Fibroblast of villous mesenchyme (primary cell): ENCODE results near the gene PRPF39. TPM values are rescaled to one million over a fixed set of nuclear protein-coding genes. Genes with fewer than 3 reads are reported as not detected.
A peak's percentile ranks its signal among the peaks of the same experiment; 100 is the strongest.
"Not testable (repeated sequence)": the region's sequence is repeated elsewhere in the genome, so short reads cannot be mapped to it uniquely, and the experiment has no call there.

Experiments used
- DNase-seq: peaks from one replicate; pipeline ENCODE4 v3.0.0-alpha.2; 2010; ENCODE audit warnings: low read depth
- H3K4me3 ChIP-seq: 2 replicates; pipeline ENCODE4 v1.5.1; 2011; ENCODE audit warnings: low read depth, mild to moderate bottlenecking, low read length
- CTCF ChIP-seq: IDR thresholded peaks from 2 replicates; pipeline ENCODE4 v1.5.1; 2012; ENCODE audit warnings: low read depth, mild to moderate bottlenecking, low read length; ENCODE audit not compliant: insufficient read depth
- total RNA-seq: library from RNA; depleted of rRNA; stranded (reverse); fragments of >200 nt; gene quantifications from 2 replicates; pipeline ENCODE4 v1.2.3, GENCODE V29; 2012

PRPF39 gene
- total RNA-seq, 1 donor: 37.1 TPM

GRCh38 chr14:45134051-45134958 lies 50.4 kb downstream of the PRPF39 start, which contains the start of gene FKBP3:
TSS of gene FKBP3 (minus strand) at chr14:45134481. CDS start at chr14:45134456, 25 bp downstream.
- peak; percentile 99 for DNase-seq
- peak within 1 kb of the TSS; percentile 93 for H3K4me3 ChIP-seq
- peak; percentile 7 for TF ChIP-seq CTCF

- peak; percentile 42 for DNase-seq
- H3K4me3 ChIP-seq: peak overlapping the region; percentile 93
- no peak for TF ChIP-seq CTCF
Measured at GRCh38 chr14:45135156-45135555, 51.2 kb downstream of the PRPF39 start.

GRCh38 chr14:45135659-45136395 lies 51.9 kb downstream of the PRPF39 start, which contains the start of gene FANCM:
TSS of gene FANCM (plus strand) at chr14:45135930. CDS start at chr14:45136032, 102 bp downstream.
- no peak for TF ChIP-seq CTCF
- peak within 1 kb of the TSS; percentile 93 for H3K4me3 ChIP-seq
- DNase-seq: peak; percentile 99

- no peak for DNase-seq
Measured at GRCh38 chr14:45136399-45136798, 52.5 kb downstream of the PRPF39 start.

GRCh38 chr14:45140661-45141187 lies 56.8 kb downstream of the PRPF39 start:
- no peak overlapping the region for H3K4me3 ChIP-seq
- no peak for TF ChIP-seq CTCF
- no peak for DNase-seq

More at GRCh38 chr14:45136399-45136798, 52.5 kb downstream of the PRPF39 start:
- no peak for TF ChIP-seq CTCF
- H3K4me3 ChIP-seq: peak overlapping the region; percentile 93

- not testable (repeated sequence) for DNase-seq, H3K4me3 ChIP-seq
Measured at GRCh38 chr14:45142083-45142482, 58.2 kb downstream of the PRPF39 start.

- no peak for TF ChIP-seq CTCF
- H3K4me3 ChIP-seq: no peak overlapping the region
- DNase-seq: no peak
Measured at GRCh38 chr14:45144658-45145057, 60.7 kb downstream of the PRPF39 start.
